ENCODE data around the gene ZBTB7C. TPM values are rescaled to one million over a fixed set of nuclear protein-coding genes. Genes with fewer than 3 reads are reported as not detected.

The ZBTB7C gene
- total RNA-seq, 1 donor from 2014 or later = 0.15 TPM

GRCh38 chr18:48293954-48294898, 115.0 kb downstream of the ZBTB7C start:
- H3K27me3 ChIP-seq = no peaks in the 10 kb centered on the region
- Mint-ChIP-seq H3K27me3 (ENCODE audit: insufficient read depth, low read depth) (peaks cover 5% of the 10 kb centered on the region), H3K4me1 (peaks cover 14% of the 10 kb centered on the region), H3K4me3 (no peak overlapping the region), H3K36me3 (no peaks in the 10 kb centered on the region), H3K27ac (peak overlapping the region; percentile 53), H3K9me3 (no peaks in the 10 kb centered on the region)
- no peak overlapping the region for H3K9ac ChIP-seq
- no peaks in the 10 kb centered on the region for H3K9me3 ChIP-seq (ENCODE audit: low read depth)
- peaks cover 5% of the 10 kb centered on the region for H3F3A ChIP-seq (ENCODE audit: low read depth)
- H3K4me1 ChIP-seq = peaks cover 28% of the 10 kb centered on the region
- peak overlapping the region; percentile 27 for H3K4me2 ChIP-seq
- H3K79me2 ChIP-seq (ENCODE audit: low read depth) = no peaks in the 10 kb centered on the region
- H3K27ac ChIP-seq = no peak overlapping the region
- no peak overlapping the region for H2AFZ ChIP-seq (replicated peaks)
- H4K20me1 ChIP-seq (ENCODE audit: low read depth) = no peaks in the 10 kb centered on the region
- H3K4me3 ChIP-seq = no peak overlapping the region
- no peak for DNase-seq (ENCODE audit: low spot score)
- no peak for TF ChIP-seq EZH2 (IDR thresholded peaks at IDR 0.05)
- no peak for TF ChIP-seq CTCF (IDR thresholded peaks at IDR 0.05)
- no peak for TF ChIP-seq EZH2phosphoT487 (IDR thresholded peaks at IDR 0.05)
- no peaks in the 10 kb centered on the region for H3K36me3 ChIP-seq

- DNase-seq (ENCODE audit: low spot score) = no peak
- peaks cover 5% of the 10 kb centered on the region for H3F3A ChIP-seq (ENCODE audit: low read depth)
- no peaks in the 10 kb centered on the region for H3K36me3 Mint-ChIP-seq
These were observed 116.3 kb downstream of the ZBTB7C start for GRCh38 chr18:48292782-48293424.

GRCh38 chr18:48292229-48292628, 117.0 kb downstream of the ZBTB7C start:
- H3K4me1 ChIP-seq = peaks cover 28% of the 10 kb centered on the region
- H2AFZ ChIP-seq (replicated peaks) = no peak overlapping the region
- TF ChIP-seq EZH2 (IDR thresholded peaks at IDR 0.05) (no peak), CTCF (IDR thresholded peaks at IDR 0.05) (no peak), EZH2phosphoT487 (IDR thresholded peaks at IDR 0.05) (no peak)
- H3K36me3 ChIP-seq = no peaks in the 10 kb centered on the region
- H3K79me2 ChIP-seq (ENCODE audit: low read depth) = no peaks in the 10 kb centered on the region
- H3K27me3 Mint-ChIP-seq (ENCODE audit: insufficient read depth, low read depth) = peaks cover 5% of the 10 kb centered on the region
- H3K4me3 ChIP-seq = no peak overlapping the region
- H3K4me1 Mint-ChIP-seq = peaks cover 14% of the 10 kb centered on the region
- peaks cover 5% of the 10 kb centered on the region for H3F3A ChIP-seq (ENCODE audit: low read depth)
- no peaks in the 10 kb centered on the region for H3K9me3 Mint-ChIP-seq
- no peak for DNase-seq (ENCODE audit: low spot score)
- no peaks in the 10 kb centered on the region for H4K20me1 ChIP-seq (ENCODE audit: low read depth)
- no peaks in the 10 kb centered on the region for H3K9me3 ChIP-seq (ENCODE audit: low read depth)
- H3K4me2 ChIP-seq = no peak overlapping the region
- H3K9ac ChIP-seq = no peak overlapping the region
- no peaks in the 10 kb centered on the region for H3K27me3 ChIP-seq
- H3K4me3 Mint-ChIP-seq = no peak overlapping the region
- H3K27ac Mint-ChIP-seq = no peak overlapping the region
- no peak overlapping the region for H3K27ac ChIP-seq
- no peaks in the 10 kb centered on the region for H3K36me3 Mint-ChIP-seq

More at GRCh38 chr18:48292782-48293424, 116.3 kb downstream of the ZBTB7C start:
- no peaks in the 10 kb centered on the region for H3K79me2 ChIP-seq (ENCODE audit: low read depth)
- H3K36me3 ChIP-seq = no peaks in the 10 kb centered on the region
- H3K27ac ChIP-seq = no peak overlapping the region
- no peak overlapping the region for H2AFZ ChIP-seq (replicated peaks)
- H3K4me2 ChIP-seq = no peak overlapping the region
- no peak overlapping the region for H3K9ac ChIP-seq
- no peak overlapping the region for H3K4me3 ChIP-seq
- H3K9me3 ChIP-seq (ENCODE audit: low read depth) = no peaks in the 10 kb centered on the region
- H3K4me1 ChIP-seq = peaks cover 28% of the 10 kb centered on the region
- H3K27ac Mint-ChIP-seq = no peak overlapping the region
- no peaks in the 10 kb centered on the region for H4K20me1 ChIP-seq (ENCODE audit: low read depth)
- H3K9me3 Mint-ChIP-seq = no peaks in the 10 kb centered on the region
- peaks cover 14% of the 10 kb centered on the region for H3K4me1 Mint-ChIP-seq
- TF ChIP-seq EZH2 (IDR thresholded peaks at IDR 0.05) (no peak), CTCF (IDR thresholded peaks at IDR 0.05) (no peak), EZH2phosphoT487 (IDR thresholded peaks at IDR 0.05) (no peak)
- H3K27me3 Mint-ChIP-seq (ENCODE audit: insufficient read depth, low read depth) = peaks cover 5% of the 10 kb centered on the region
- H3K27me3 ChIP-seq = no peaks in the 10 kb centered on the region
- no peak overlapping the region for H3K4me3 Mint-ChIP-seq
